CD4-positive, alpha-beta memory T cell (primary cell): Measurements from ENCODE around the gene ALOX15. TPM values are rescaled to one million over a fixed set of nuclear protein-coding genes. Genes with fewer than 3 reads are reported as not detected.
"Not testable (repeated sequence)": the region's sequence is repeated elsewhere in the genome, so short reads cannot be mapped to it uniquely, and the experiment has no call there.

Source experiments
- CTCF ChIA-PET: fragments of 350-600 bp; sonication (Branson Sonifier 250); formaldehyde crosslinking; loops from one replicate; lab custom pipeline; 2021; ENCODE audit warnings: inconsistent platforms; ENCODE audit not compliant: partially characterized antibody; lab: Charles Lee
- POLR2A ChIA-PET: fragments of 350-600 bp; sonication (Branson Sonifier 250); formaldehyde crosslinking; loops from one replicate; lab custom pipeline; 2021; ENCODE audit not compliant: partially characterized antibody; lab: Charles Lee
- DNase-seq, 5 donors: peaks; one replicate each; pipeline versions ENCODE4 v3.0.0 to v3.0.0-alpha.2; 2020 to 2022; ENCODE audit warnings: mixed read lengths in 1 of 5
- H3K27ac ChIP-seq: one replicate; pipeline ENCODE4 v1.7.0; 2013; ENCODE audit warnings: low read depth, low read length
- H3K27me3 ChIP-seq: 2 replicates; pipeline ENCODE4 v1.7.0; 2013; ENCODE audit warnings: mild to moderate bottlenecking, low read length, moderate library complexity; ENCODE audit not compliant: insufficient read depth
- H3K36me3 ChIP-seq: 2 replicates; pipeline ENCODE4 v1.7.0; 2013; ENCODE audit warnings: mild to moderate bottlenecking, low read length, moderate library complexity; ENCODE audit not compliant: insufficient read depth
- H3K4me1 ChIP-seq: 2 replicates; pipeline ENCODE4 v1.7.0; 2013; ENCODE audit warnings: mild to moderate bottlenecking, low read length, moderate library complexity; ENCODE audit not compliant: insufficient read depth
- H3K4me3 ChIP-seq, 2 donors: one replicate each; pipeline ENCODE4 v1.7.0; 2013; ENCODE audit warnings: low read length in 2 of 2, mild to moderate bottlenecking in 1 of 2
- H3K9me3 ChIP-seq, 2 donors: one replicate each; pipeline ENCODE4 v1.7.0; 2013; ENCODE audit warnings: low read length in 2 of 2, control low read depth in 1 of 2; ENCODE audit not compliant: control insufficient read depth in 1 of 2
- H3K27ac Mint-ChIP-seq, 7 donors: one replicate each; pipeline ENCODE4 v1.8.0; 2020 to 2021; ENCODE audit warnings: mixed read lengths in 7 of 7, mild to moderate bottlenecking in 6 of 7, inconsistent platforms in 3 of 7, moderate library complexity in 3 of 7
- H3K27me3 Mint-ChIP-seq, 2 donors: one replicate each; pipeline ENCODE4 v1.8.0; 2020 to 2021; ENCODE audit warnings: mixed read lengths in 2 of 2
- H3K36me3 Mint-ChIP-seq, 2 donors: one replicate each; pipeline ENCODE4 v1.8.0; 2020 to 2021; ENCODE audit warnings: mixed read lengths in 2 of 2, inconsistent platforms in 1 of 2, mild to moderate bottlenecking in 1 of 2
- H3K4me1 Mint-ChIP-seq, 4 donors: one replicate each; pipeline ENCODE4 v1.8.0; 2020 to 2021; ENCODE audit warnings: mixed read lengths in 4 of 4, mild to moderate bottlenecking in 1 of 4
- H3K4me3 Mint-ChIP-seq, 8 donors: one replicate each; pipeline ENCODE4 v1.8.0; 2020 to 2021; ENCODE audit warnings: mixed read lengths in 8 of 8, mild to moderate bottlenecking in 7 of 8, moderate library complexity in 6 of 8, inconsistent platforms in 3 of 8
- H3K9me3 Mint-ChIP-seq, 8 donors: one replicate each; pipeline ENCODE4 v1.8.0; 2020 to 2021; ENCODE audit warnings: mixed read lengths in 8 of 8, mild to moderate bottlenecking in 5 of 8, inconsistent platforms in 3 of 8, moderate library complexity in 1 of 8
- intact Hi-C: fragments of 100-400 bp; cut with micrococcal nuclease; formaldehyde crosslinking; loops from one replicate; pipeline ENCODE4 v1.15.1; 2023
- polyA plus RNA-seq, 2 donors: library from polyadenylated mRNA; unstranded; fragments of 300-500 nt; fragmentation: Illumina TruSeq; gene quantifications; one replicate each; pipeline ENCODE4 v1.2.3, GENCODE V29; 2021
- total RNA-seq, 2 experiments: library from RNA; stranded (reverse); gene quantifications; one replicate each; pipeline ENCODE4 v1.2.3, GENCODE V29; 2021

The ALOX15 gene, protein sequence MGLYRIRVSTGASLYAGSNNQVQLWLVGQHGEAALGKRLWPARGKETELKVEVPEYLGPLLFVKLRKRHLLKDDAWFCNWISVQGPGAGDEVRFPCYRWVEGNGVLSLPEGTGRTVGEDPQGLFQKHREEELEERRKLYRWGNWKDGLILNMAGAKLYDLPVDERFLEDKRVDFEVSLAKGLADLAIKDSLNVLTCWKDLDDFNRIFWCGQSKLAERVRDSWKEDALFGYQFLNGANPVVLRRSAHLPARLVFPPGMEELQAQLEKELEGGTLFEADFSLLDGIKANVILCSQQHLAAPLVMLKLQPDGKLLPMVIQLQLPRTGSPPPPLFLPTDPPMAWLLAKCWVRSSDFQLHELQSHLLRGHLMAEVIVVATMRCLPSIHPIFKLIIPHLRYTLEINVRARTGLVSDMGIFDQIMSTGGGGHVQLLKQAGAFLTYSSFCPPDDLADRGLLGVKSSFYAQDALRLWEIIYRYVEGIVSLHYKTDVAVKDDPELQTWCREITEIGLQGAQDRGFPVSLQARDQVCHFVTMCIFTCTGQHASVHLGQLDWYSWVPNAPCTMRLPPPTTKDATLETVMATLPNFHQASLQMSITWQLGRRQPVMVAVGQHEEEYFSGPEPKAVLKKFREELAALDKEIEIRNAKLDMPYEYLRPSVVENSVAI
- under 1 TPM in 1 of 2 experiments, not detected in 1; 0.49 TPM for total RNA-seq
- polyA plus RNA-seq, result not detected

DNA sequence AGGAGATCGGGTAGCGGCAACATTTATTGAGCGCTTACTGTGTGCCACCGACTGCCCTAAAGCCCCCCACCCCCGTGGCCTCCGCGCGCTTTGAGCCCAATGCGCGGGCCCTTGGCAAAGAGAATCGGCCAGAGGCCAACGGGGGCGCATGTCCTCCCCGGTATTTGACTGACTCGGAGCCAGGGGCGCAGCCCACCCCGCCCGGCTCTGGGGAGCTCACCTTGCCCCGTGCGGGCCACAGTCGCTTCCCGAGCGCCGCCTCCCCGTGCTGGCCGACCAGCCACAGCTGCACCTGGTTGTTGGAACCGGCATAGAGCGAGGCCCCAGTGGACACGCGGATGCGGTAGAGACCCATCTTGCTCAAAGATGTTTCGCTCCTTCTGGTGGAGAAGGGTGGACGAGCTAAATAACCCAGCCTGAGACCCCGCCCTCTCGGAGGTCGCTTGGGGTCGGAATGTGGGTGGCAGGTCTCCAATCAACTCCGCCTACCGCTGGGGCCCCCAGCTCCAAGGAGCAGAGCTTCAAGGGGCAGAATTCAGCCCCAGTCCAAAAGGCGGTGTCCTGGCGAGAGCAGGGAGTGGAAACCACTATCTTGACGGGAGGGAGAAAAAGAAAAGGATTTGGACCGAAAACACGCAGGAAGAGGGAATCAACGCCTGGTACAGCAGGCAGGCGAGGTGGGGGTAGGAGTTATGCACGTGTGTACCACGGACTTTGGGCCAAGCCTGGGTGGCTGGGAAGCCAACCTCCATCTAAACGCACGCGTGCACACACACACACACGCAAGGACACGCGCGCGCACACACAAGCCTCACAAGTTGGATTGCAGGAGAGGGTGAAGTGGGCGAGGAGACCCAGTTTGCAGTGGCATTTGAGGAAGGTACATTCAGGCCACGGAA is at the start of gene ALOX15:
Gene ALOX15, minus strand, starts transcription at position 382 of the 899 bp plus-strand sequence. Its CDS starts 27 bp downstream, at position 355.
- Histone ChIP-seq H3K27ac (no peak within 1 kb of the TSS), H3K27me3 (peaks cover 10% of the 10 kb centered on the region), H3K4me3 (no peak within 1 kb of the TSS), H3K9me3 (no peaks in the 10 kb centered on the region), H3K4me1 (no peaks in the 10 kb centered on the region), H3K36me3 (no peaks in the 10 kb centered on the region)
- H3K27me3 Mint-ChIP-seq, result peaks cover 48 to 49% of the 10 kb centered on the region in 2 donors
- no peaks in the 10 kb centered on the region for H3K36me3 Mint-ChIP-seq
- peaks cover under 1 to 14% (median 8%) of the 10 kb centered on the region in 4 donors for H3K4me1 Mint-ChIP-seq
- ChIA-PET POLR2A (no interaction called here), CTCF (no interaction called here)
- intact Hi-C loops, result no loop called here
- H3K27ac Mint-ChIP-seq, result no peak within 1 kb of the TSS
- DNase-seq, result no peak
- peak within 1 kb of the TSS in 3 of 8 donors; percentile 21 to 71 (median 35) for H3K4me3 Mint-ChIP-seq
- H3K9me3 Mint-ChIP-seq, result peaks cover 0 to 2% (median 0%) of the 10 kb centered on the region in 8 donors

DNA sequence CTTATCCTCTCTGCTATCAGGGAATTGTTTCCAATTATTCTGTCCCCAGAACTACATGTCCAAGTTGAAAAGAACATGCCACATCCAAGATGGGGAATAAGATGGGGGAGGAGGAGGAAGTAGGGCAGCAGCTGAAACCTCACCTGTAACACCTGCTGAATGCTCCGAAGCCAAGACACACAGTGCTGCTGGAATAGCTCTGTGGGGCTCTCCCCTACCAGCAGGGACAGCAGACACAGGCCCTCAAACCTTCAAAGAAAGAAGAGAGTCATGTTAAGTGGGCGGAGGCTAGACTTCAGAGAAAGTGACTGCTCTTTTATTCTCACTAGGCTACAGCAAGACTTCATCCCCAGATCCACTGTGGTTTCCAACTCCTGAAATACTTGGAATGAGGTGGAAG is 49.3 kb upstream of the ALOX15 start:
- Mint-ChIP-seq H3K36me3 (peaks cover 44 to 62% of the 10 kb centered on the region in 2 donors), H3K9me3 (no peaks in the 10 kb centered on the region), H3K27me3 (no peaks in the 10 kb centered on the region), H3K27ac (peak overlapping the region in 2 of 7 donors; percentile 44 to 48), H3K4me1 (peaks cover 11 to 51% (median 34%) of the 10 kb centered on the region in 4 donors), H3K4me3 (no peak overlapping the region)
- CTCF ChIA-PET, result interaction anchor here (0.6 to 1.3 kb wide), 2 partner anchors 13 to 213 kb away, joined by 3 read pairs; partner anchors contain the start of genes CHRNE and PELP1
- intact Hi-C loops, result no loop called here
- POLR2A ChIA-PET, result no interaction called here
- no peaks in the 10 kb centered on the region for H3K27me3 ChIP-seq
- H3K36me3 ChIP-seq, result peaks cover 12% of the 10 kb centered on the region
- H3K9me3 ChIP-seq, result no peaks in the 10 kb centered on the region
- DNase-seq, result no peak
- H3K4me1 ChIP-seq, result peaks cover 6% of the 10 kb centered on the region
- H3K4me3 ChIP-seq, result no peak overlapping the region
- no peak overlapping the region for H3K27ac ChIP-seq

DNA sequence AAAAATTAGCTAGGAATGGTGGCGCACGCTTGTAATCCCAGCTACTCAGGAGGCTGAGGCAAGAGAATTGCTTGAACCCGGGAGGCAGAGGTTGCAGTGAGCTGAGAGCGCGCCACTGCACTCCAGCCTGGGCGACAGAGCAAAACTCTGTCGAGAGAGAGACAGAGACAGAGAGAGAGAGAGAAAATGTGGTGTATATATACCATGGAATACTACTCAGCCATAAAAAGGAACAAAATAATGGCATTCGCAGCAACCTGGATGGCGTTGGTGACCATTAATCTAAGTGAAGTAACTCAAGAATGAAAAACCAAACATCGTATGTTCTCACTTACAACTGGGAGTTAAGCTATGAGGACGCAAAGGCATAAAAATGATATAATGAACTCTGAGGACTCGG is 48.4 kb upstream of the ALOX15 start:
- H3K4me1 ChIP-seq, POLR2A ChIA-PET, H3K9me3 Mint-ChIP-seq, H3K27me3 Mint-ChIP-seq, H3K27ac ChIP-seq, H3K4me3 ChIP-seq, H3K27me3 ChIP-seq, H3K9me3 ChIP-seq, DNase-seq, H3K4me3 Mint-ChIP-seq, CTCF ChIA-PET, intact Hi-C loops: not testable (repeated sequence)
- peaks cover 49 to 67% of the 10 kb centered on the region in 2 donors for H3K36me3 Mint-ChIP-seq
- H3K4me1 Mint-ChIP-seq, result peaks cover 12 to 50% (median 35%) of the 10 kb centered on the region in 4 donors
- peak overlapping the region in 1 of 7 donors; percentile 8 for H3K27ac Mint-ChIP-seq
- peaks cover 18% of the 10 kb centered on the region for H3K36me3 ChIP-seq

DNA sequence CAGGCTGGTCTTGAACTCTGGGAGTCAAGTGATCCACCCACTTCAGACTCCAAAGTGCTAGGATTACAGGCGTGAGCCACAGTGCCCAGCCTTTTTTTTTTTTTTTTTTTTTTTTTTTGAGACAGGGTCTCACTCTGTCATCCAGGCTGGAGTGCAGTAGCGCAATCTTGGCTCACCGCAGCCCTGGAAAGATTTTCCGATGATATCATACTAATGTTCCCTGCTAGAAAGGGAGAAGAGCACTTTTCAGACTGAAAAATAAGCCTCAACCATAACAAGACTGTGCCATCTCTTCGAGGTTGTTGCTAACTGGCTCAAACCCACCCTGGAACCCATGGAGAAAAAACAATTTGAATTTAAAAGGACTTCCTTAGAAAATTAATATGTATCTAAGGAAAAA is 42.3 kb upstream of the ALOX15 start:
- H3K4me1 ChIP-seq, H3K27me3 ChIP-seq, H3K9me3 Mint-ChIP-seq, H3K9me3 ChIP-seq, H3K4me3 Mint-ChIP-seq, H3K27me3 Mint-ChIP-seq, CTCF ChIA-PET, intact Hi-C loops, H3K4me3 ChIP-seq, DNase-seq, H3K27ac ChIP-seq: not testable (repeated sequence)
- H3K36me3 ChIP-seq, result peaks cover 30% of the 10 kb centered on the region
- POLR2A ChIA-PET, result interaction anchor here (1.0 kb wide), 1 partner anchor 20 kb away, joined by 3 read pairs; no protein-coding TSS in a partner anchor
- Mint-ChIP-seq H3K27ac (peak overlapping the region in 1 of 7 donors; percentile 6), H3K36me3 (peaks cover 59 to 70% of the 10 kb centered on the region in 2 donors), H3K4me1 (peaks cover 12 to 16% (median 13%) of the 10 kb centered on the region in 4 donors)

DNA sequence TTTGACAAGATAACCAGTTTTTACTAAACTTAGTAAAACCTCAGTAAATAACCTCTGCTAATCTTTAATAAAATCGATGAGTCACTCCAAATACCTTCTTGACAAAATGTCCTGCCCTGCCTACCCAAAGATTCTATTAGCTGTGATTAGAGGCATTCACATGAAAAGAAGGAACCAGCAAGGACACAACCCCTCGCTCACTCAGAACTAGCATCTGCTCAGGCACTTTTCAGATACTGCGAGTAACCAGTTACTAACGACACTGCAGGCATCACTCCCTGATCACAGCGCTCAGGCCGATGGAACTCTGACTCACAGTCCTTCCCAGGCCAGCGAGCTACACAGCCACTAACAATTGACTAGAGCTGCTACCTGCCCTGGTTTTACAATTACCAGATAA is 38.2 kb upstream of the ALOX15 start:
- peaks cover 0 to 2% (median under 1%) of the 10 kb centered on the region in 4 donors for H3K4me1 Mint-ChIP-seq
- intact Hi-C loops, result no loop called here
- ChIA-PET CTCF (no interaction called here), POLR2A (no interaction called here)
- no peak overlapping the region for H3K27ac ChIP-seq
- no peaks in the 10 kb centered on the region for H3K9me3 ChIP-seq
- H3K4me1 ChIP-seq, result no peaks in the 10 kb centered on the region
- peaks cover 52% of the 10 kb centered on the region for H3K36me3 ChIP-seq
- no peaks in the 10 kb centered on the region for H3K27me3 Mint-ChIP-seq
- H3K4me3 ChIP-seq, result no peak overlapping the region
- no peak for DNase-seq
- H3K9me3 Mint-ChIP-seq, result no peaks in the 10 kb centered on the region
- H3K27ac Mint-ChIP-seq, result peak overlapping the region in 1 of 7 donors; percentile 57
- H3K27me3 ChIP-seq, result no peaks in the 10 kb centered on the region
- H3K4me3 Mint-ChIP-seq, result no peak overlapping the region
- peaks cover 61 to 81% of the 10 kb centered on the region in 2 donors for H3K36me3 Mint-ChIP-seq

DNA sequence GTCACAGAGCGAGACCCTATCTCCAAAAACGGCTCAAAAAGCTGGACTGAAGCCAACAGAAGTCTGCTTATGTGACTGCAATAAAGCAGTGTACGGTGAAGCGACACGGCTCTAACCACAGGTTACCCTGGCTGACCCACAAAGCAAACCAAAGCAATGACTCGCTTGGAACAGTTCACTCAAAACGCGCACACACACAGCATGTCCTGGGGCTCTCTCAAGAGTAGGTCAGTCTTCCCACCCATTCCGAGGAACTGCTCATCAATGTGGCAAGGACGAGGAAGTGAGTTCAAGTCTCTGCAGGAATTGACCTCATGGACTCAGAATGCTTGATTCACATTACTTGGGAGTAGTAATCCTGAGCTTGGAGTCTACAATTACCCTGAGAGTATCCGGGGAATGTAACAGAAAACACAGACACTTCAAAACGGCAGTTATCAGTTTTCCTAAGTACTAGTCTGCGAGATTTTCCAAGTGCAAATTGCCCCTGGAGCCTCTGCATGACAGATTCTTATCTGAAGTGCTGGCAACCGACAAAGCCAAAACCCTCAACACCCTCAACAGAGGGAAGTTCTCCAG is 37.1 kb upstream of the ALOX15 start:
- Histone ChIP-seq H3K36me3 (peaks cover 62% of the 10 kb centered on the region), H3K27ac (no peak overlapping the region), H3K9me3 (no peaks in the 10 kb centered on the region), H3K4me1 (no peaks in the 10 kb centered on the region), H3K27me3 (no peaks in the 10 kb centered on the region), H3K4me3 (no peak overlapping the region)
- peaks cover 57 to 80% of the 10 kb centered on the region in 2 donors for H3K36me3 Mint-ChIP-seq
- intact Hi-C loops, result no loop called here
- POLR2A ChIA-PET, result no interaction called here
- no peaks in the 10 kb centered on the region for H3K27me3 Mint-ChIP-seq
- no peaks in the 10 kb centered on the region for H3K9me3 Mint-ChIP-seq
- H3K4me1 Mint-ChIP-seq, result peaks cover 0 to 2% (median under 1%) of the 10 kb centered on the region in 4 donors
- no peak overlapping the region for H3K4me3 Mint-ChIP-seq
- peak overlapping the region in 1 of 7 donors; percentile 42 for H3K27ac Mint-ChIP-seq
- no peak for DNase-seq
- CTCF ChIA-PET, result no interaction called here
